Trophoblast cell (in vitro differentiated cells and primary cell): ENCODE results near the gene WNT3.

Experiments
- DNase-seq, 2 donors: peaks; one replicate each; pipeline ENCODE4 v3.0.0-alpha.2; 2016
- H2AFZ ChIP-seq: 2 replicates; pipeline ENCODE4 v1.6.1; 2013; ENCODE audit warnings: low read length, moderate library complexity, mild to moderate bottlenecking; ENCODE audit not compliant: insufficient read depth, poor library complexity
- H2AK5ac ChIP-seq: 2 replicates; pipeline ENCODE4 v1.6.1; 2013; ENCODE audit warnings: mild to moderate bottlenecking, low read length
- H2BK120ac ChIP-seq: 2 replicates; pipeline ENCODE4 v1.6.1; 2013; ENCODE audit warnings: low read length, mild to moderate bottlenecking, moderate library complexity; ENCODE audit not compliant: insufficient read depth, poor library complexity
- H2BK12ac ChIP-seq: 2 replicates; pipeline ENCODE4 v1.6.1; 2013; ENCODE audit warnings: mild to moderate bottlenecking, low read length, moderate library complexity
- H2BK5ac ChIP-seq: 2 replicates; pipeline ENCODE4 v1.6.1; 2013; ENCODE audit warnings: low read length, low read depth, moderate library complexity, mild to moderate bottlenecking; ENCODE audit not compliant: poor library complexity
- H3K14ac ChIP-seq: 2 replicates; pipeline ENCODE4 v1.6.1; 2013; ENCODE audit warnings: mild to moderate bottlenecking, low read length
- H3K18ac ChIP-seq: 2 replicates; pipeline ENCODE4 v1.6.1; 2013; ENCODE audit warnings: mild to moderate bottlenecking, low read length
- H3K23ac ChIP-seq: 2 replicates; pipeline ENCODE4 v1.6.1; 2013; ENCODE audit warnings: low read length
- H3K27ac ChIP-seq: 2 replicates; pipeline ENCODE4 v1.5.1; 2013; ENCODE audit warnings: low read depth, mild to moderate bottlenecking, inconsistent platforms, low read length, moderate library complexity
- H3K27me3 ChIP-seq: 2 replicates; pipeline ENCODE4 v1.6.1; 2013; ENCODE audit warnings: inconsistent platforms, mild to moderate bottlenecking, low read length, moderate library complexity; ENCODE audit not compliant: insufficient read depth
- H3K36me3 ChIP-seq, 2 experiments: 1 replicate in 1 of 2; 2 replicates in 1 of 2; pipeline ENCODE4 v1.6.1; 2013; ENCODE audit warnings: low read length in 2 of 2, mild to moderate bottlenecking in 2 of 2, moderate library complexity in 1 of 2; ENCODE audit not compliant: insufficient read depth in 2 of 2, control insufficient read depth in 1 of 2
- H3K4ac ChIP-seq: 2 replicates; pipeline ENCODE4 v1.6.1; 2013; ENCODE audit warnings: low read depth, mild to moderate bottlenecking, low read length, moderate library complexity
- H3K4me1 ChIP-seq, 2 experiments: 1 replicate in 1 of 2; 2 replicates in 1 of 2; pipeline ENCODE4 v1.6.1; 2013; ENCODE audit warnings: low read length in 2 of 2, mild to moderate bottlenecking in 2 of 2, moderate library complexity in 1 of 2; ENCODE audit not compliant: insufficient read depth in 2 of 2, control insufficient read depth in 1 of 2
- H3K4me2 ChIP-seq: 2 replicates; pipeline ENCODE4 v1.6.1; 2013; ENCODE audit warnings: inconsistent platforms, mild to moderate bottlenecking, low read length, moderate library complexity
- H3K4me3 ChIP-seq: 2 replicates; pipeline ENCODE4 v1.5.1; 2013; ENCODE audit warnings: mild to moderate bottlenecking, low read depth, low read length, inconsistent platforms
- H3K79me1 ChIP-seq: one replicate; pipeline ENCODE4 v1.6.1; 2013; ENCODE audit warnings: low read length
- H3K79me2 ChIP-seq: 2 replicates; pipeline ENCODE4 v1.6.1; 2013; ENCODE audit warnings: low read length, mild to moderate bottlenecking; ENCODE audit not compliant: control insufficient read depth, insufficient read depth, poor library complexity
- H3K9ac ChIP-seq: 2 replicates; pipeline ENCODE4 v1.6.1; 2013; ENCODE audit warnings: mild to moderate bottlenecking, low read length
- H3K9me3 ChIP-seq: 2 replicates; pipeline ENCODE4 v1.6.1; 2013; ENCODE audit warnings: low read depth, mild to moderate bottlenecking, control low read depth, inconsistent platforms, low read length; ENCODE audit not compliant: insufficient read depth
- H4K12ac ChIP-seq: 2 replicates; pipeline ENCODE4 v1.6.1; 2013; ENCODE audit warnings: low read depth, mild to moderate bottlenecking, low read length, moderate library complexity
- H4K8ac ChIP-seq: 2 replicates; pipeline ENCODE4 v1.6.1; 2013; ENCODE audit warnings: low read depth, mild to moderate bottlenecking, low read length, moderate library complexity
- H4K91ac ChIP-seq: one replicate; pipeline ENCODE4 v1.6.1; 2013; ENCODE audit warnings: low read depth, mild to moderate bottlenecking, low read length, moderate library complexity
- WGBS: extraction: QIAGEN DNeasy Blood & Tissue Kit; methylation state at CpG from one replicate; pipeline ENCODE4 v1.1.7; 2013; ENCODE audit warnings: missing lambda C conversion rate; ENCODE audit not compliant: insufficient read length, insufficient coverage; ENCODE audit errors: extremely low coverage; 5-methylcytosine and 5-hydroxymethylcytosine counted together

WNT3 gene

GRCh38 chr17:46803544-46803943, 14.9 kb downstream of the WNT3 start:
- no peak overlapping the region for H2AK5ac ChIP-seq
- H4K91ac ChIP-seq = no peak overlapping the region
- H3K4me2 ChIP-seq = no peak overlapping the region
- no peak overlapping the region for H3K4ac ChIP-seq
- H3K79me1 ChIP-seq = no peaks in the 10 kb centered on the region
- no peak overlapping the region for H2BK120ac ChIP-seq
- H3K9me3 ChIP-seq = no peaks in the 10 kb centered on the region
- no CpG with 5 or more reads among the region's 5 CpGs for WGBS
- H3K4me3 ChIP-seq = no peak overlapping the region
- H3K27ac ChIP-seq = no peak overlapping the region
- H3K79me2 ChIP-seq = no peaks in the 10 kb centered on the region
- no peak overlapping the region for H4K12ac ChIP-seq
- DNase-seq = no peak
- no peak overlapping the region for H3K23ac ChIP-seq
- H3K18ac ChIP-seq = no peak overlapping the region
- no peaks in the 10 kb centered on the region for H3K36me3 ChIP-seq
- no peak overlapping the region for H2BK12ac ChIP-seq
- H3K27me3 ChIP-seq = no peaks in the 10 kb centered on the region
- no peak overlapping the region for H2AFZ ChIP-seq
- H4K8ac ChIP-seq = no peak overlapping the region
- H3K9ac ChIP-seq = no peak overlapping the region
- no peak overlapping the region for H2BK5ac ChIP-seq
- H3K4me1 ChIP-seq = peaks cover 0 to 2% of the 10 kb centered on the region in 2 experiments
- no peak overlapping the region for H3K14ac ChIP-seq

- Histone ChIP-seq H3K27ac (no peak overlapping the region), H3K23ac (no peak overlapping the region), H4K12ac (no peak overlapping the region), H4K8ac (no peak overlapping the region), H2BK120ac (no peak overlapping the region), H2BK5ac (no peak overlapping the region), H3K79me2 (no peaks in the 10 kb centered on the region), H2BK12ac (no peak overlapping the region), H3K14ac (no peak overlapping the region), H3K18ac (no peak overlapping the region), H3K4me3 (no peak overlapping the region), H3K9me3 (no peaks in the 10 kb centered on the region), H2AK5ac (no peak overlapping the region), H3K4me1 (peaks cover 0 to 2% of the 10 kb centered on the region in 2 experiments), H2AFZ (no peak overlapping the region), H3K36me3 (no peaks in the 10 kb centered on the region), H3K27me3 (no peaks in the 10 kb centered on the region), H3K4me2 (no peak overlapping the region), H3K9ac (no peak overlapping the region), H4K91ac (no peak overlapping the region), H3K79me1 (no peaks in the 10 kb centered on the region), H3K4ac (no peak overlapping the region)
- no CpG with 5 or more reads among the region's 7 CpGs for WGBS
- DNase-seq = no peak
These were observed 15.7 kb downstream of the WNT3 start for GRCh38 chr17:46802800-46803199.

GRCh38 chr17:46800573-46800972, 17.9 kb downstream of the WNT3 start:
- no peak overlapping the region for H3K18ac ChIP-seq
- no peak overlapping the region for H2AK5ac ChIP-seq
- no peaks in the 10 kb centered on the region for H3K79me1 ChIP-seq
- no peak overlapping the region for H2AFZ ChIP-seq
- H3K23ac ChIP-seq = no peak overlapping the region
- no peak overlapping the region for H4K12ac ChIP-seq
- H2BK5ac ChIP-seq = no peak overlapping the region
- H2BK12ac ChIP-seq = no peak overlapping the region
- WGBS = no CpG with 5 or more reads among the region's 4 CpGs
- no peak overlapping the region for H4K8ac ChIP-seq
- H2BK120ac ChIP-seq = no peak overlapping the region
- H3K27me3 ChIP-seq = no peaks in the 10 kb centered on the region
- H3K27ac ChIP-seq = no peak overlapping the region
- DNase-seq = no peak
- no peak overlapping the region for H3K4me2 ChIP-seq
- H4K91ac ChIP-seq = no peak overlapping the region
- no peak overlapping the region for H3K14ac ChIP-seq
- no peaks in the 10 kb centered on the region for H3K9me3 ChIP-seq
- peaks cover 0 to under 1% of the 10 kb centered on the region in 2 experiments for H3K4me1 ChIP-seq
- no peak overlapping the region for H3K4me3 ChIP-seq
- H3K79me2 ChIP-seq = no peaks in the 10 kb centered on the region
- H3K36me3 ChIP-seq = no peaks in the 10 kb centered on the region
- no peak overlapping the region for H3K9ac ChIP-seq
- H3K4ac ChIP-seq = no peak overlapping the region

- peaks cover 4 to 6% of the 10 kb centered on the region in 2 experiments for H3K4me1 ChIP-seq
- no peak overlapping the region for H2BK120ac ChIP-seq
- H4K91ac ChIP-seq = no peak overlapping the region
- no peak overlapping the region for H2BK5ac ChIP-seq
- no peak overlapping the region for H3K9ac ChIP-seq
- no peak overlapping the region for H3K27ac ChIP-seq
- H3K4me2 ChIP-seq = no peak overlapping the region
- DNase-seq = no peak
- no peaks in the 10 kb centered on the region for H3K79me1 ChIP-seq
- H3K36me3 ChIP-seq = no peaks in the 10 kb centered on the region
- H4K8ac ChIP-seq = no peak overlapping the region
- H3K23ac ChIP-seq = no peak overlapping the region
- no peak overlapping the region for H2AK5ac ChIP-seq
- no peak overlapping the region for H4K12ac ChIP-seq
- no peaks in the 10 kb centered on the region for H3K79me2 ChIP-seq
- H3K9me3 ChIP-seq = no peaks in the 10 kb centered on the region
- H2BK12ac ChIP-seq = no peak overlapping the region
- no CpG with 5 or more reads among the region's 8 CpGs for WGBS
- no peak overlapping the region for H3K4me3 ChIP-seq
- no peak overlapping the region for H3K4ac ChIP-seq
- no peaks in the 10 kb centered on the region for H3K27me3 ChIP-seq
- no peak overlapping the region for H3K18ac ChIP-seq
- no peak overlapping the region for H3K14ac ChIP-seq
- H2AFZ ChIP-seq = no peak overlapping the region
These were observed 21.4 kb downstream of the WNT3 start for GRCh38 chr17:46796956-46797530.
